Neural cell (in vitro differentiated cells): Measurements from ENCODE around the gene IL20RB. TPM values are rescaled to one million over a fixed set of nuclear protein-coding genes. Genes with fewer than 3 reads are reported as not detected.
"Not testable (repeated sequence)": the region's sequence is repeated elsewhere in the genome, so short reads cannot be mapped to it uniquely, and the experiment has no call there.

ENCODE experiments used
- H2AFZ ChIP-seq: fragments of 200-600, 300-800 bp; sonication (generic), shearing (Covaris generic); 2 replicates; pipeline ENCODE4 v1.6.0; 2014; ENCODE audit warnings: low read depth, mild to moderate bottlenecking, antibody characterized with exemption, low read length, moderate library complexity
- H3F3A ChIP-seq: fragments of 200-600 bp; shearing (Covaris generic); 2 replicates; pipeline ENCODE4 v1.6.1; 2016; ENCODE audit warnings: mild to moderate bottlenecking, moderate library complexity, mixed read lengths, antibody characterized with exemption, low read length; ENCODE audit not compliant: insufficient read depth, poor library complexity, severe bottlenecking
- H3K27ac ChIP-seq: fragments of 200-600, 300-800 bp; sonication (generic), shearing (Covaris generic); 2 replicates; pipeline ENCODE4 v1.5.1; 2014; ENCODE audit warnings: mild to moderate bottlenecking, low read length, moderate library complexity
- H3K27me3 ChIP-seq: fragments of 300-800, 200-600 bp; sonication (generic), shearing (Covaris generic); 2 replicates; pipeline ENCODE4 v1.6.0; 2014; ENCODE audit warnings: mild to moderate bottlenecking, low read depth, low read length, moderate library complexity; ENCODE audit not compliant: insufficient read depth
- H3K36me3 ChIP-seq: fragments of 300-800, 200-600 bp; sonication (generic), shearing (Covaris generic); 2 replicates; pipeline ENCODE4 v1.5.1; 2014; ENCODE audit warnings: mild to moderate bottlenecking, antibody characterized with exemption, low read length, moderate library complexity; ENCODE audit not compliant: insufficient read depth
- H3K4me2 ChIP-seq: fragments of 300-800, 200-600 bp; sonication (generic), shearing (Covaris generic); 2 replicates; pipeline ENCODE4 v1.6.0; 2014; ENCODE audit warnings: mild to moderate bottlenecking, low read length
- H3K4me3 ChIP-seq: fragments of 300-800, 200-600 bp; sonication (generic), shearing (Covaris generic); 2 replicates; pipeline ENCODE4 v1.5.1; 2014; ENCODE audit warnings: mild to moderate bottlenecking, low read length, moderate library complexity
- H3K79me2 ChIP-seq: fragments of 200-600 bp; shearing (Covaris generic); replicated peaks from 2 replicates; pipeline ENCODE4 v1.6.0; 2014; ENCODE audit warnings: mild to moderate bottlenecking, low read length, moderate library complexity; ENCODE audit not compliant: insufficient read depth
- H3K9ac ChIP-seq: fragments of 300-800, 200-600 bp; sonication (generic), shearing (Covaris generic); 2 replicates; pipeline ENCODE4 v1.6.1; 2016; ENCODE audit warnings: mild to moderate bottlenecking, low read length, mixed read lengths
- H3K9me2 ChIP-seq: fragments of 200-600 bp; shearing (Covaris generic); 2 replicates; pipeline ENCODE4 v1.6.1; 2016; ENCODE audit warnings: mild to moderate bottlenecking, low read length, mixed read lengths; ENCODE audit not compliant: insufficient read depth
- H3K9me3 ChIP-seq: fragments of 200-600, 300-800 bp; sonication (generic), shearing (Covaris generic); 2 replicates; pipeline ENCODE4 v1.6.1; 2016; ENCODE audit warnings: mild to moderate bottlenecking, mixed run types, low read length, moderate library complexity, mixed read lengths
- H4K20me1 ChIP-seq: fragments of 200-600 bp; shearing (Covaris generic); 2 replicates; pipeline ENCODE4 v1.6.1; 2016; ENCODE audit warnings: mild to moderate bottlenecking, mixed run types; ENCODE audit not compliant: insufficient read depth
- EP300 ChIP-seq: fragments of 450-650 bp; conservative IDR thresholded peaks from 2 replicates; pipeline ENCODE4 v1.6.1; 2014; ENCODE audit warnings: antibody characterized with exemption, mild to moderate bottlenecking, moderate library complexity; ENCODE audit not compliant: poor library complexity, severe bottlenecking
- EZH2 ChIP-seq: fragments of 200-600, 300-800 bp; shearing (Covaris generic), sonication (generic); IDR thresholded peaks from 2 replicates; pipeline ENCODE4 v1.6.1; 2014; ENCODE audit warnings: antibody characterized with exemption, low read length, borderline replicate concordance, mild to moderate bottlenecking; ENCODE audit not compliant: insufficient read depth, poor library complexity, severe bottlenecking
- MXI1 ChIP-seq: fragments of 450-650 bp; conservative IDR thresholded peaks from 2 replicates; pipeline ENCODE4 v1.6.1; 2014; ENCODE audit warnings: antibody characterized with exemption, mild to moderate bottlenecking; ENCODE audit not compliant: poor library complexity, severe bottlenecking
- POLR2AphosphoS5 ChIP-seq: IDR thresholded peaks from 2 replicates; pipeline ENCODE4 v1.6.1; 2012
- RAD21 ChIP-seq: fragments of 450-650 bp; conservative IDR thresholded peaks from 2 replicates; pipeline ENCODE4 v1.6.1; 2014; ENCODE audit warnings: antibody characterized with exemption, mild to moderate bottlenecking, moderate library complexity
- SMC3 ChIP-seq: fragments of 450-650 bp; conservative IDR thresholded peaks from 2 replicates; pipeline ENCODE4 v1.6.1; 2014; ENCODE audit warnings: antibody characterized with exemption, mild to moderate bottlenecking, moderate library complexity; ENCODE audit not compliant: poor library complexity
- TAF1 ChIP-seq: IDR thresholded peaks from 2 replicates; pipeline ENCODE4 v1.6.1; 2012; ENCODE audit warnings: low read depth
- polyA plus RNA-seq: library from polyadenylated mRNA; depleted of rRNA; stranded (reverse); fragments of >200 nt; gene quantifications from 2 replicates; pipeline ENCODE4 v1.2.3, GENCODE V29; 2014
- TF ChIP-seq, protein P1 (sequence below): fragments of 450-650 bp; IDR thresholded peaks from 2 replicates; pipeline ENCODE4 v1.5.1; 2014; ENCODE audit warnings: antibody characterized with exemption, mild to moderate bottlenecking, moderate library complexity; ENCODE audit not compliant: poor library complexity, severe bottlenecking
- TF ChIP-seq, protein P2 (sequence below): IDR thresholded peaks from 2 replicates; pipeline ENCODE4 v1.6.1; 2012; ENCODE audit warnings: borderline replicate concordance

The IL20RB gene
- polyA plus RNA-seq, 1 donor from 2014 or later, result 3.0 TPM

DNA sequence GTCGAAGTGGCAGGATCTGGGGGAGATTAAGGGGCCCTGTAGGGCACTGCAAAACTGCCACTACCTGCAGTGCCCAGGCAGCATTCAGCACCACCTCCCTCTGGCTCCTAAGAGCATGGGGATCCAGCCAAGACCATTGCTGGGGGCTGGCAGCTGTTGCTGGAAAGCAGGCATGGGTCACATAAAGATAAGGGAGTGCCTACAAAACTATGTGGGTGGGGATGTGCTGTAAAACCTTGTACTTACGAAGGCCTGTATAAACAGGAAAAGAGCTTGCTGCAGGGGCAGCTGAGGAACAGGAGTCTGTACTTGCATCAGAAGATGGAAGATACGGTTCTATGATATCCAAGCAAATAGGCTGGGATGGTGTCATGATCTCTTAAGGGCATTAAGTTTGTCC lies 27.1 kb downstream of the IL20RB start:
- H3K9me3 ChIP-seq, result no peaks in the 10 kb centered on the region
- H3K4me3 ChIP-seq, result no peak overlapping the region
- no peak overlapping the region for H3K9ac ChIP-seq
- H3F3A ChIP-seq, result no peaks in the 10 kb centered on the region
- no peaks in the 10 kb centered on the region for H3K79me2 ChIP-seq
- no peaks in the 10 kb centered on the region for H3K36me3 ChIP-seq
- H3K27me3 ChIP-seq, result no peaks in the 10 kb centered on the region
- H3K27ac ChIP-seq, result no peak overlapping the region
- TF ChIP-seq POLR2AphosphoS5 (no peak), RAD21 (no peak), EP300 (no peak), MXI1 (no peak), SMC3 (no peak), TAF1 (no peak), EZH2 (no peak)
- TF ChIP-seq, protein P1, sequence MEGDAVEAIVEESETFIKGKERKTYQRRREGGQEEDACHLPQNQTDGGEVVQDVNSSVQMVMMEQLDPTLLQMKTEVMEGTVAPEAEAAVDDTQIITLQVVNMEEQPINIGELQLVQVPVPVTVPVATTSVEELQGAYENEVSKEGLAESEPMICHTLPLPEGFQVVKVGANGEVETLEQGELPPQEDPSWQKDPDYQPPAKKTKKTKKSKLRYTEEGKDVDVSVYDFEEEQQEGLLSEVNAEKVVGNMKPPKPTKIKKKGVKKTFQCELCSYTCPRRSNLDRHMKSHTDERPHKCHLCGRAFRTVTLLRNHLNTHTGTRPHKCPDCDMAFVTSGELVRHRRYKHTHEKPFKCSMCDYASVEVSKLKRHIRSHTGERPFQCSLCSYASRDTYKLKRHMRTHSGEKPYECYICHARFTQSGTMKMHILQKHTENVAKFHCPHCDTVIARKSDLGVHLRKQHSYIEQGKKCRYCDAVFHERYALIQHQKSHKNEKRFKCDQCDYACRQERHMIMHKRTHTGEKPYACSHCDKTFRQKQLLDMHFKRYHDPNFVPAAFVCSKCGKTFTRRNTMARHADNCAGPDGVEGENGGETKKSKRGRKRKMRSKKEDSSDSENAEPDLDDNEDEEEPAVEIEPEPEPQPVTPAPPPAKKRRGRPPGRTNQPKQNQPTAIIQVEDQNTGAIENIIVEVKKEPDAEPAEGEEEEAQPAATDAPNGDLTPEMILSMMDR, result no peak
- TF ChIP-seq, protein P2, sequence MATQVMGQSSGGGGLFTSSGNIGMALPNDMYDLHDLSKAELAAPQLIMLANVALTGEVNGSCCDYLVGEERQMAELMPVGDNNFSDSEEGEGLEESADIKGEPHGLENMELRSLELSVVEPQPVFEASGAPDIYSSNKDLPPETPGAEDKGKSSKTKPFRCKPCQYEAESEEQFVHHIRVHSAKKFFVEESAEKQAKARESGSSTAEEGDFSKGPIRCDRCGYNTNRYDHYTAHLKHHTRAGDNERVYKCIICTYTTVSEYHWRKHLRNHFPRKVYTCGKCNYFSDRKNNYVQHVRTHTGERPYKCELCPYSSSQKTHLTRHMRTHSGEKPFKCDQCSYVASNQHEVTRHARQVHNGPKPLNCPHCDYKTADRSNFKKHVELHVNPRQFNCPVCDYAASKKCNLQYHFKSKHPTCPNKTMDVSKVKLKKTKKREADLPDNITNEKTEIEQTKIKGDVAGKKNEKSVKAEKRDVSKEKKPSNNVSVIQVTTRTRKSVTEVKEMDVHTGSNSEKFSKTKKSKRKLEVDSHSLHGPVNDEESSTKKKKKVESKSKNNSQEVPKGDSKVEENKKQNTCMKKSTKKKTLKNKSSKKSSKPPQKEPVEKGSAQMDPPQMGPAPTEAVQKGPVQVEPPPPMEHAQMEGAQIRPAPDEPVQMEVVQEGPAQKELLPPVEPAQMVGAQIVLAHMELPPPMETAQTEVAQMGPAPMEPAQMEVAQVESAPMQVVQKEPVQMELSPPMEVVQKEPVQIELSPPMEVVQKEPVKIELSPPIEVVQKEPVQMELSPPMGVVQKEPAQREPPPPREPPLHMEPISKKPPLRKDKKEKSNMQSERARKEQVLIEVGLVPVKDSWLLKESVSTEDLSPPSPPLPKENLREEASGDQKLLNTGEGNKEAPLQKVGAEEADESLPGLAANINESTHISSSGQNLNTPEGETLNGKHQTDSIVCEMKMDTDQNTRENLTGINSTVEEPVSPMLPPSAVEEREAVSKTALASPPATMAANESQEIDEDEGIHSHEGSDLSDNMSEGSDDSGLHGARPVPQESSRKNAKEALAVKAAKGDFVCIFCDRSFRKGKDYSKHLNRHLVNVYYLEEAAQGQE, result no peak
- H3K4me2 ChIP-seq, result no peak overlapping the region
- H3K9me2 ChIP-seq, result no peaks in the 10 kb centered on the region
- H2AFZ ChIP-seq, result no peak overlapping the region
- no peaks in the 10 kb centered on the region for H4K20me1 ChIP-seq

DNA sequence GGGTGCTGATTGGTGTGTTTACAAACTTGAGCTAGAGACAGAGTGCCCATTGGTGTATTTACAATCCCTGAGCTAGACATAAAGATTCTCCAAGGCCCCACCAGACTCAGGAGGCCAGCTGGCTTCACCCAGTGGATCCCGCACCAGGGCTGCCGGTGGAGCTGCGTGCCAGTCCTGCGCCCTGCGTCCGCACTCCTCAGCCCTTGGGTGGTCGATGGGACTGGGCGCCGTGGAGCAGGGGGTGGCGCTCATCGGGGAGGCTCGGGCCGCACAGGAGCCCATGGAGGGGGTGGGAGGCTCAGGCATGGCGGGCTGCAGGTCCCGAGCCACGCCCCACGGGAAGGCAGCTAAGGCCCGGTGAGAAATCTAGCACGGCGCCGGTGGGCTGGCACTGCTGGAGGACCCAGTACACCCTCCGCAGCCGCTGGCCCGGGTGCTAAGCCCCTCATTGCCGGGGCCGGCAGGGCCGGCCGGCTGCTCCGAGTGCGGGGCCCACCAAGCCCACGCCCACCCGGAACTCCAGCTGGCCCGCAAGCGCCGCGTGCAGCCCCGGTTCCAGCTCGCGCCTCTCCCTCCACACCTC lies 29.7 kb downstream of the IL20RB start:
- not testable (repeated sequence) for H3K9me3 ChIP-seq, H3K27ac ChIP-seq, H3F3A ChIP-seq, H3K4me3 ChIP-seq, H2AFZ ChIP-seq, H3K27me3 ChIP-seq, H3K9me2 ChIP-seq, H3K79me2 ChIP-seq, H4K20me1 ChIP-seq, H3K36me3 ChIP-seq, H3K9ac ChIP-seq, H3K4me2 ChIP-seq

DNA sequence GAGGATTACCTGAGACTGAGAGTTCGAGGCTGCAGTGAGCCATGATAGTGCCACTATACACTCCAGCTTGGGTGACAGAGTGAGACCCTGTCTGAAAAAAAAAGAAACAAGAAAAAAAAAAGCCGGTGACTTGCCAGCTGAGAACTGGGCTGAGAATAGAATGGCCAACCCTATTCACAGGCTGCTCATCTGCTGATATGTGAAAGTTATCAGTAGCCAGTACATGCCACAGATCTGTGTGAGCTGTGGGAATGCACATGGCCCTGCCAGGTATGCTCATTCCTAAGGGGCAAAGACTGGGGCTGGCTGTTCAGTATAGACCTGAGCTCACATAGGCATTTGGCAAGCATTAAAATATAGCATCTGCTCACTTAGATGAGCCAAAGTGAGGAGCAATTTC lies 30.9 kb downstream of the IL20RB start:
- no peak for TF ChIP-seq MXI1
- TF ChIP-seq POLR2AphosphoS5, result no peak
- no peak overlapping the region for H2AFZ ChIP-seq
- no peaks in the 10 kb centered on the region for H3K9me2 ChIP-seq
- no peak overlapping the region for H3K27ac ChIP-seq
- no peaks in the 10 kb centered on the region for H3K79me2 ChIP-seq
- no peaks in the 10 kb centered on the region for H3K27me3 ChIP-seq
- no peaks in the 10 kb centered on the region for H3K36me3 ChIP-seq
- H3K9ac ChIP-seq, result no peak overlapping the region
- H3K9me3 ChIP-seq, result no peaks in the 10 kb centered on the region
- H3F3A ChIP-seq, result no peaks in the 10 kb centered on the region
- no peak overlapping the region for H3K4me3 ChIP-seq
- H3K4me2 ChIP-seq, result no peak overlapping the region
- no peaks in the 10 kb centered on the region for H4K20me1 ChIP-seq
